Liver (tissue), 3 donors: Measurements from ENCODE around the gene CEP128.

Source experiments
- ATF3 ChIP-seq: IDR thresholded peaks from 2 replicates; pipeline ENCODE4 v1.6.1; 2016; ENCODE audit warnings: antibody characterized with exemption
- CTCF ChIP-seq: fragments of 150-350 bp; IDR thresholded peaks from 2 replicates; pipeline ENCODE4 v1.5.1; 2017; ENCODE audit warnings: improper control_type of control experiment, low read depth, low read length; ENCODE audit not compliant: missing input control
- EGR1 ChIP-seq, 2 donors: IDR thresholded peaks; 2 replicates each; pipeline ENCODE4 v1.6.1; 2016 to 2018; ENCODE audit warnings: antibody characterized with exemption in 2 of 2, low read depth in 2 of 2
- JUND ChIP-seq, 2 donors: IDR thresholded peaks; 2 replicates each; pipeline ENCODE4 v1.6.1; 2016; ENCODE audit warnings: antibody characterized with exemption in 2 of 2
- MAX ChIP-seq: IDR thresholded peaks from 2 replicates; pipeline ENCODE4 v1.6.1; 2016; ENCODE audit warnings: antibody characterized with exemption
- RAD21 ChIP-seq, 2 donors: IDR thresholded peaks; 2 replicates each; pipeline ENCODE4 v1.6.1; 2016; ENCODE audit warnings: antibody characterized with exemption in 2 of 2, mild to moderate bottlenecking in 2 of 2
- REST ChIP-seq: IDR thresholded peaks from 2 replicates; pipeline ENCODE4 v1.6.1; 2016; ENCODE audit warnings: antibody characterized with exemption, mild to moderate bottlenecking
- TAF1 ChIP-seq: conservative IDR thresholded peaks from 2 replicates; pipeline ENCODE4 v1.6.1; 2016; ENCODE audit warnings: antibody characterized with exemption, mild to moderate bottlenecking
- YY1 ChIP-seq: IDR thresholded peaks from 2 replicates; pipeline ENCODE4 v1.6.1; 2016; ENCODE audit warnings: antibody characterized with exemption, mild to moderate bottlenecking
- donor health status: healthy.
- donor health status: healthy.

- TF ChIP-seq CTCF (no peak), REST (no peak), MAX (no peak), EGR1 (IDR thresholded peaks at IDR 0.05; ENCODE audit: low read depth in 2 of 2) (no peak), YY1 (no peak), JUND (IDR thresholded peaks at IDR 0.05) (no peak), TAF1 (no peak), RAD21 (IDR thresholded peaks at IDR 0.05) (no peak), ATF3 (no peak)
Observed at GRCh38 chr14:80862541-80862940, 79.0 kb downstream of the CEP128 start.
